HepG2 (cell line): Measurements from ENCODE around the gene AUTS2. TPM values are rescaled to one million over a fixed set of nuclear protein-coding genes. Genes with fewer than 3 reads are reported as not detected.

Experiments used
- ATAC-seq: fragments of 200-7000 bp; cut with Tn5 transposase; 3 replicates; pipeline ENCODE4 v1.9.1; 2020; ENCODE audit warnings: mild to moderate bottlenecking, moderate library complexity
- BruUV-seq: library from RNA; stranded (reverse); fragments of 400-500 nt; replicated peaks from 2 replicates; lab custom pipeline; 2021; lab: Mats Ljungman, UMichigan
- CTCF ChIA-PET: fragments of 300-600 bp; formaldehyde crosslinking; extraction: SDS; loops from one replicate; lab custom pipeline; 2021; ENCODE audit warnings: low total read pairs, inconsistent platforms, low intra/inter-chr PET ratio; lab: Yijun Ruan, JAX
- POLR2A ChIA-PET: fragments of 350-600 bp; sonication (Branson Sonifier 250); formaldehyde crosslinking; loops from one replicate; lab custom pipeline; 2020; ENCODE audit warnings: antibody characterized with exemption, inconsistent platforms; lab: Yijun Ruan, JAX
- DNase-seq: peaks from one replicate; pipeline ENCODE4 v3.0.0-alpha.2; 2015; ENCODE audit warnings: low spot score
- FAIRE-seq: peaks from 3 replicates; lab custom pipeline; 2011; peaks lifted over from hg19 to GRCh38; lab: Jason Lieb, UNC
- H2AFZ ChIP-seq: one replicate; pipeline ENCODE4 v1.6.1; 2011; ENCODE audit warnings: low read length, inconsistent platforms
- H3K27ac ChIP-seq: fragments of 300-600 bp; 3 replicates; pipeline ENCODE4 v1.8.0; 2011; ENCODE audit warnings: mixed run types, mild to moderate bottlenecking, mixed read lengths, low read length, inconsistent platforms; ENCODE audit not compliant: insufficient read depth; ENCODE audit errors: extremely low read length
- H3K27me3 ChIP-seq, 2 experiments: fragments of 200-600 bp in 1 of 2; 2 replicates in 1 of 2; 3 replicates in 1 of 2; pipeline versions ENCODE4 v1.6.0 to v1.8.0; 2011; ENCODE audit warnings: low read length in 2 of 2, mild to moderate bottlenecking in 2 of 2, moderate library complexity in 2 of 2, inconsistent platforms in 1 of 2; ENCODE audit not compliant: insufficient read depth in 2 of 2, control insufficient read depth in 1 of 2
- H3K36me3 ChIP-seq, 2 experiments: fragments of 200-600 bp in 1 of 2; replicated peaks in 1 of 2; 2 replicates in 1 of 2; 3 replicates in 1 of 2; pipeline versions ENCODE4 v1.5.1 to v1.8.0; 2011; ENCODE audit warnings: low read length in 2 of 2, inconsistent platforms in 1 of 2; ENCODE audit not compliant: insufficient read depth in 2 of 2, control insufficient read depth in 1 of 2
- H3K4me1 ChIP-seq: 2 replicates; pipeline ENCODE4 v1.5.1; 2012; ENCODE audit warnings: low read length, inconsistent platforms; ENCODE audit not compliant: insufficient read depth
- H3K4me2 ChIP-seq: 2 replicates; pipeline ENCODE4 v1.6.0; 2011; ENCODE audit warnings: low read depth, low read length, inconsistent platforms
- H3K4me3 ChIP-seq, 3 experiments: fragments of 200-600 bp in 1 of 3; sonication (generic), shearing (Covaris generic) in 1 of 3; replicated peaks in 1 of 3; 2 replicates each; pipeline ENCODE4 v1.5.1; 2011 to 2016; ENCODE audit warnings: low read length in 3 of 3, inconsistent platforms in 2 of 3, low read depth in 2 of 3, mild to moderate bottlenecking in 2 of 3, control low read depth in 1 of 3, mixed read lengths in 1 of 3; ENCODE audit not compliant: insufficient read depth in 1 of 3
- H3K79me2 ChIP-seq: one replicate; pipeline ENCODE4 v1.6.1; 2011; ENCODE audit warnings: low read length, inconsistent platforms; ENCODE audit not compliant: insufficient read depth
- H3K9ac ChIP-seq: 2 replicates; pipeline ENCODE4 v1.6.0; 2011; ENCODE audit warnings: mild to moderate bottlenecking, low read depth, low read length, inconsistent platforms; ENCODE audit not compliant: insufficient read depth
- H3K9me3 ChIP-seq: 2 replicates; pipeline ENCODE4 v1.5.1; 2012; ENCODE audit warnings: mild to moderate bottlenecking, low read length
- H4K20me1 ChIP-seq: 2 replicates; pipeline ENCODE4 v1.6.0; 2011; ENCODE audit warnings: inconsistent platforms, mild to moderate bottlenecking, low read length, moderate library complexity; ENCODE audit not compliant: insufficient read depth
- CBX2 ChIP-seq, 2 experiments: fragments of 200-600 bp in 1 of 2; sonication (generic); formaldehyde crosslinking in 1 of 2; IDR thresholded peaks; 2 replicates each; pipeline versions ENCODE4 v1.7.0 to v1.8.1; 2018 to 2022; ENCODE audit warnings: low read depth in 2 of 2, low read length in 1 of 2, mild to moderate bottlenecking in 1 of 2, missing genetic modification reagents in 1 of 2
- CREB1 ChIP-seq, 2 experiments: fragments of 450-650 bp in 1 of 2; IDR thresholded peaks; 2 replicates each; pipeline ENCODE4 v1.6.1; 2016 to 2017; ENCODE audit warnings: control low read depth in 1 of 2, mild to moderate bottlenecking in 1 of 2, missing compliant biosample characterization in 1 of 2, missing genetic modification characterization in 1 of 2
- GATA4 ChIP-seq: sonication (generic); IDR thresholded peaks from 2 replicates; pipeline ENCODE4 v1.6.1; 2016; ENCODE audit warnings: antibody characterized with exemption, low read depth, borderline replicate concordance
- IRX3 ChIP-seq: sonication (generic); formaldehyde crosslinking; IDR thresholded peaks from 2 replicates; pipeline ENCODE4 v1.8.1; 2023; ENCODE audit warnings: mild to moderate bottlenecking, low read depth, missing genetic modification reagents, borderline replicate concordance
- KMT2B ChIP-seq: IDR thresholded peaks from 2 replicates; pipeline ENCODE4 v1.6.1; 2016; ENCODE audit warnings: missing genetic modification reagents, missing compliant biosample characterization
- SOX6 ChIP-seq, 2 experiments: fragments of 450-650 bp in 1 of 2; sonication (generic) in 1 of 2; formaldehyde crosslinking in 1 of 2; IDR thresholded peaks; 2 replicates each; pipeline versions ENCODE4 v1.4.0 to v1.6.1; 2017 to 2020; ENCODE audit warnings: antibody characterized with exemption in 1 of 2, mild to moderate bottlenecking in 1 of 2, missing genetic modification reagents in 1 of 2
- SP5 ChIP-seq: IDR thresholded peaks from 2 replicates; pipeline ENCODE4 v1.6.1; 2016; ENCODE audit warnings: low read depth, borderline replicate concordance
- THAP11 ChIP-seq: IDR thresholded peaks from 2 replicates; pipeline ENCODE4 v1.6.1; 2016; ENCODE audit warnings: missing biosample characterization, missing genetic modification reagents
- TOE1 ChIP-seq: sonication (generic); formaldehyde crosslinking; IDR thresholded peaks from 2 replicates; pipeline ENCODE4 v1.4.0; 2020; ENCODE audit warnings: mild to moderate bottlenecking, missing genetic modification reagents
- ZC3H4 ChIP-seq: sonication (generic); formaldehyde crosslinking; IDR thresholded peaks from 2 replicates; pipeline ENCODE4 v1.4.0; 2020; ENCODE audit warnings: missing genetic modification reagents, borderline replicate concordance
- ZNF34 ChIP-seq: sonication (generic); formaldehyde crosslinking; IDR thresholded peaks from 2 replicates; pipeline ENCODE4 v1.4.0; 2020; ENCODE audit warnings: mild to moderate bottlenecking, missing genetic modification reagents, borderline replicate concordance
- ZNF792 ChIP-seq: IDR thresholded peaks from 2 replicates; pipeline ENCODE4 v1.6.1; 2016
- WGBS: methylation state at CpG from one replicate; pipeline ENCODE4 v1.1.6; 2017; ENCODE audit warnings: low lambda C conversion rate; 5-methylcytosine and 5-hydroxymethylcytosine counted together
- in situ Hi-C: cut with HindIII; loops from 2 replicates; pipeline ENCODE4 v1.10.0; 2017; ENCODE audit warnings: low pct_unique_long_range_greater_than_20kb; ENCODE audit not compliant: extremely low pct_ligation_motif_present
- intact Hi-C: fragments of 100-400 bp; cut with micrococcal nuclease; formaldehyde crosslinking; loops from one replicate; pipeline ENCODE4 v1.10.0; 2022; ENCODE audit not compliant: unreplicated experiment
- polyA plus RNA-seq, 8 experiments: library from polyadenylated mRNA; depleted of rRNA in 3 of 8; stranded (reverse) in 7 of 8; unstranded in 1 of 8; fragments of >200 nt; fragmentation: Illumina TruSeq in 4 of 8; extraction: Trizol in 4 of 8; gene quantifications; 2 replicates each; pipeline versions ENCODE4 v1.2.1 to v1.2.3, GENCODE V29; 2011 to 2016; ENCODE audit warnings: low read depth in 4 of 8, missing spikeins in 1 of 8, mixed read lengths in 1 of 8; ENCODE audit not compliant: insufficient read depth in 1 of 8
- total RNA-seq, 5 experiments: library from RNA; depleted of rRNA; stranded (reverse); fragments of >200 nt; fragmentation: Illumina TruSeq; extraction: Trizol; gene quantifications; 2 replicates each; pipeline ENCODE4 v1.2.3, GENCODE V29; 2016; ENCODE audit warnings: low read depth in 1 of 5
- TF ChIP-seq, protein P1 (sequence below): sonication (generic); formaldehyde crosslinking; IDR thresholded peaks from 2 replicates; pipeline ENCODE4 v1.4.0; 2020; ENCODE audit warnings: missing genetic modification reagents
- TF ChIP-seq, protein P2 (sequence below): sonication (generic); formaldehyde crosslinking; IDR thresholded peaks from 2 replicates; pipeline ENCODE4 v1.4.0; 2020; ENCODE audit warnings: low read depth, missing genetic modification reagents
- TF ChIP-seq, protein P3 (sequence below): sonication (generic); formaldehyde crosslinking; IDR thresholded peaks from 2 replicates; pipeline ENCODE4 v1.8.0; 2022; ENCODE audit warnings: missing genetic modification reagents, mild to moderate bottlenecking, inconsistent platforms, borderline replicate concordance

AUTS2 gene
- total and polyA plus RNA-seq, 2 of the 13 experiments (the other 11 are each of a cell fraction or from before 2014, with no cell fraction given): 0.38 TPM; not detected in 1

DNA sequence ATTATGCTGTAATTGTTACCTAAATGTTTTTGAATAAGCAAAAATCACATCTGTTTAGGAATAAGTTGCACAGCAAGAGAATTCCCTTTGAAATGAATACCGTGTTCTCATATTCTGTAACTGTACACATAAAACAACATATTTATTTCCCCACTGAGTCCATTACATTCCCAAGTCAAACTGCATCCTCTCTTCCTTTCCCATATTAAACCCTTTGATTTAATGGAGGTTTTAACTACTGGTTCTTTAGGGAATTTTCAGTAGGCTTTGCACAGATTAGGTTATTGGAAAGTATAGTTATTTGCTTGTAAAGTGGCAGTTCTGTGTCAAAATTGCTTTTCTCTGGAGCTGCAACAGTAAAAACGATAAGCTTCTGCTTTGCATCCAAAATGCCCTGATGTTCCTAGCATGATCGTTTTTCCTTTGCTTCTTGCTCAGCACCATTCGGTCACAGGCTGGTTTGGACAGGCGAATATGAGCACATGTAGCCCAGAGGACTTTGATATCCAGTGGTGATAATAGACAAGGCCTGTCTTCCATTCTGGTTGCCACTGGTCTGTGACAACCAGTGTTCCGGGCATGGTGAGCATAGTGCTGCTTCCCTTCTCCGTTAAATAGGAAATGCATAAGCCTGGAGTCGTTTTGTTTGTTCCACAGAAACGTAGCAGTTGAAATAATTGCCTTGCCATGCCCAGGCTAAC, 696.1 kb downstream of the AUTS2 start:
- FAIRE-seq: no peak
- Histone ChIP-seq H3K27ac (no peak overlapping the region), H3K9ac (no peak overlapping the region), H3K4me2 (no peak overlapping the region), H3K9me3 (no peaks in the 10 kb centered on the region), H3K4me1 (no peaks in the 10 kb centered on the region), H3K27me3 (no peaks in the 10 kb centered on the region), H3K4me3 (no peak overlapping the region), H2AFZ (no peak overlapping the region), H4K20me1 (no peaks in the 10 kb centered on the region), H3K36me3 (no peaks in the 10 kb centered on the region), H3K79me2 (no peaks in the 10 kb centered on the region)
- in situ Hi-C loops: no loop called here
- CTCF ChIA-PET: no interaction called here
- intact Hi-C loops: no loop called here
- no TSS peak for BruUV-seq
- WGBS: 8% methylated on average over 9 of the region's 9 CpGs
- TF ChIP-seq KMT2B (CRISPR knock-in tag): no peak
- no peak for TF ChIP-seq TOE1 (CRISPR knock-in tag)
- TF ChIP-seq ZNF792 (CRISPR knock-in tag): no peak
- TF ChIP-seq CBX2 (IDR thresholded peaks at IDR 0.05; ENCODE audit: low read depth, low read length): no peak
- no peak for TF ChIP-seq CBX2 (CRISPR knock-in tag; IDR thresholded peaks at IDR 0.05; ENCODE audit: low read depth)
- TF ChIP-seq, protein P1, sequence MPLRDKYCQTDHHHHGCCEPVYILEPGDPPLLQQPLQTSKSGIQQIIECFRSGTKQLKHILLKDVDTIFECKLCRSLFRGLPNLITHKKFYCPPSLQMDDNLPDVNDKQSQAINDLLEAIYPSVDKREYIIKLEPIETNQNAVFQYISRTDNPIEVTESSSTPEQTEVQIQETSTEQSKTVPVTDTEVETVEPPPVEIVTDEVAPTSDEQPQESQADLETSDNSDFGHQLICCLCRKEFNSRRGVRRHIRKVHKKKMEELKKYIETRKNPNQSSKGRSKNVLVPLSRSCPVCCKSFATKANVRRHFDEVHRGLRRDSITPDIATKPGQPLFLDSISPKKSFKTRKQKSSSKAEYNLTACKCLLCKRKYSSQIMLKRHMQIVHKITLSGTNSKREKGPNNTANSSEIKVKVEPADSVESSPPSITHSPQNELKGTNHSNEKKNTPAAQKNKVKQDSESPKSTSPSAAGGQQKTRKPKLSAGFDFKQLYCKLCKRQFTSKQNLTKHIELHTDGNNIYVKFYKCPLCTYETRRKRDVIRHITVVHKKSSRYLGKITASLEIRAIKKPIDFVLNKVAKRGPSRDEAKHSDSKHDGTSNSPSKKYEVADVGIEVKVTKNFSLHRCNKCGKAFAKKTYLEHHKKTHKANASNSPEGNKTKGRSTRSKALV: no peak
- TF ChIP-seq ZNF34 (CRISPR knock-in tag): no peak
- no peak for TF ChIP-seq CREB1 (IDR thresholded peaks at IDR 0.05)
- no peak for TF ChIP-seq CREB1 (CRISPR knock-in tag; IDR thresholded peaks at IDR 0.05)
- no peak for TF ChIP-seq SOX6 (IDR thresholded peaks at IDR 0.05)
- no peak for TF ChIP-seq SOX6 (CRISPR knock-in tag; IDR thresholded peaks at IDR 0.05)
- TF ChIP-seq GATA4: no peak
- no peak for TF ChIP-seq IRX3 (CRISPR knock-in tag)
- TF ChIP-seq, protein P2, sequence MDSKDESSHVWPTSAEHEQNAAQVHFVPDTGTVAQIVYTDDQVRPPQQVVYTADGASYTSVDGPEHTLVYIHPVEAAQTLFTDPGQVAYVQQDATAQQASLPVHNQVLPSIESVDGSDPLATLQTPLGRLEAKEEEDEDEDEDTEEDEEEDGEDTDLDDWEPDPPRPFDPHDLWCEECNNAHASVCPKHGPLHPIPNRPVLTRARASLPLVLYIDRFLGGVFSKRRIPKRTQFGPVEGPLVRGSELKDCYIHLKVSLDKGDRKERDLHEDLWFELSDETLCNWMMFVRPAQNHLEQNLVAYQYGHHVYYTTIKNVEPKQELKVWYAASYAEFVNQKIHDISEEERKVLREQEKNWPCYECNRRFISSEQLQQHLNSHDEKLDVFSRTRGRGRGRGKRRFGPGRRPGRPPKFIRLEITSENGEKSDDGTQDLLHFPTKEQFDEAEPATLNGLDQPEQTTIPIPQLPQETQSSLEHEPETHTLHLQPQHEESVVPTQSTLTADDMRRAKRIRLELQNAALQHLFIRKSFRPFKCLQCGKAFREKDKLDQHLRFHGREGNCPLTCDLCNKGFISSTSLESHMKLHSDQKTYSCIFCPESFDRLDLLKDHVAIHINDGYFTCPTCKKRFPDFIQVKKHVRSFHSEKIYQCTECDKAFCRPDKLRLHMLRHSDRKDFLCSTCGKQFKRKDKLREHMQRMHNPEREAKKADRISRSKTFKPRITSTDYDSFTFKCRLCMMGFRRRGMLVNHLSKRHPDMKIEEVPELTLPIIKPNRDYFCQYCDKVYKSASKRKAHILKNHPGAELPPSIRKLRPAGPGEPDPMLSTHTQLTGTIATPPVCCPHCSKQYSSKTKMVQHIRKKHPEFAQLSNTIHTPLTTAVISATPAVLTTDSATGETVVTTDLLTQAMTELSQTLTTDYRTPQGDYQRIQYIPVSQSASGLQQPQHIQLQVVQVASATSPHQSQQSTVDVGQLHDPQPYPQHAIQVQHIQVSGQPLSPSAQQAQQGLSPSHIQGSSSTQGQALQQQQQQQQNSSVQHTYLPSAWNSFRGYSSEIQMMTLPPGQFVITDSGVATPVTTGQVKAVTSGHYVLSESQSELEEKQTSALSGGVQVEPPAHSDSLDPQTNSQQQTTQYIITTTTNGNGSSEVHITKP (CRISPR knock-in tag): no peak
- TF ChIP-seq, protein P3, sequence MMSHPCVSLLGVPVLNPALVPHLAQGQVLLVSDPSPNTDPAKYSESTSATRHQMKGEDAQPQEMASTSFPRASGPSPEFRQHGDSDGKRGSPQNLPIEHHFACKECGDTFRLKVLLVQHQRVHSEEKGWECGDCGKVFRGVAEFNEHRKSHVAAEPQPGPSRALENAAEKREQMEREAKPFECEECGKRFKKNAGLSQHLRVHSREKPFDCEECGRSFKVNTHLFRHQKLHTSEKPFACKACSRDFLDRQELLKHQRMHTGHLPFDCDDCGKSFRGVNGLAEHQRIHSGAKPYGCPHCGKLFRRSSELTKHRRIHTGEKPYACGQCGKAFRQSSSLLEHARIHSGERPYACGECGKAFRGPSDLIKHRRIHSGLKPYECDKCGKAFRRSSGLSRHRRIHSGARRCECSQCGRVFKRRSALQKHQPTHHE: no peak
- TF ChIP-seq ZC3H4 (CRISPR knock-in tag): no peak
- no peak for TF ChIP-seq SP5 (CRISPR knock-in tag)
- no peak for TF ChIP-seq THAP11 (CRISPR knock-in tag)
- no peak for DNase-seq
- ATAC-seq: no peak
- POLR2A ChIA-PET: no interaction called here
